Panc1 (cell line): ENCODE results near the gene TJP2. TPM values are rescaled to one million over a fixed set of nuclear protein-coding genes. Genes with fewer than 3 reads are reported as not detected.

Experiments used
- ATAC-seq: fragments of 200-7000 bp; cut with Tn5 transposase; 2 replicates; pipeline ENCODE4 v1.9.1; 2020; ENCODE audit warnings: mild to moderate bottlenecking, moderate library complexity
- BruUV-seq: library from RNA; stranded (reverse); fragments of 400-500 nt; replicated peaks from 2 replicates; lab custom pipeline; 2021; lab: Mats Ljungman, UMichigan
- CTCF ChIA-PET: fragments of 300-600 bp; sonication (Branson Sonifier 250); formaldehyde crosslinking; loops from one replicate; lab custom pipeline; 2022; ENCODE audit warnings: antibody characterized with exemption; lab: Charles Lee
- POLR2A ChIA-PET: fragments of 300-600 bp; sonication (Branson Sonifier 250); formaldehyde crosslinking; loops from one replicate; lab custom pipeline; 2022; ENCODE audit warnings: antibody characterized with exemption; lab: Charles Lee
- DNase-seq: peaks from one replicate; pipeline ENCODE4 v3.0.0-alpha.2; 2010; ENCODE audit warnings: low read depth, low spot score
- H3K27ac ChIP-seq: 2 replicates; pipeline ENCODE4 v1.5.1; 2011; ENCODE audit warnings: mild to moderate bottlenecking, low read length, inconsistent platforms
- H3K27me3 ChIP-seq: fragments of 200-500 bp; sonication (Bioruptor generic); 2 replicates; pipeline ENCODE4 v1.6.0; 2014; ENCODE audit warnings: low read length, inconsistent platforms; ENCODE audit not compliant: control insufficient read depth, insufficient read depth
- H3K36me3 ChIP-seq: fragments of 200-500 bp; sonication (Bioruptor generic); 2 replicates; pipeline ENCODE4 v1.5.1; 2014; ENCODE audit warnings: inconsistent platforms, mild to moderate bottlenecking, low read length, moderate library complexity; ENCODE audit not compliant: control insufficient read depth, insufficient read depth
- H3K4me1 ChIP-seq: 2 replicates; pipeline ENCODE4 v1.5.1; 2011; ENCODE audit warnings: inconsistent platforms, mild to moderate bottlenecking, low read length, moderate library complexity; ENCODE audit not compliant: control insufficient read depth, insufficient read depth
- H3K4me3 ChIP-seq, 2 experiments: 2 replicates each; pipeline ENCODE4 v1.5.1; 2011 to 2012; ENCODE audit warnings: low read depth in 2 of 2, low read length in 2 of 2, mild to moderate bottlenecking in 2 of 2, inconsistent platforms in 1 of 2, moderate library complexity in 1 of 2
- H3K9me3 ChIP-seq: fragments of 200-500 bp; sonication (Bioruptor generic); 2 replicates; pipeline ENCODE4 v1.5.1; 2014; ENCODE audit warnings: low read depth, mild to moderate bottlenecking, inconsistent platforms, low read length, moderate library complexity; ENCODE audit not compliant: control insufficient read depth, insufficient read depth
- CTCF ChIP-seq: fragments of 450-650 bp; IDR thresholded peaks from 2 replicates; pipeline ENCODE4 v1.5.1; 2017; ENCODE audit warnings: mild to moderate bottlenecking
- POLR2AphosphoS5 ChIP-seq: IDR thresholded peaks from 2 replicates; pipeline ENCODE4 v1.6.1; 2012; ENCODE audit warnings: mild to moderate bottlenecking, low read depth, low read length, moderate library complexity
- SIN3A ChIP-seq: IDR thresholded peaks from 2 replicates; pipeline ENCODE4 v1.6.1; 2012; ENCODE audit warnings: low read depth, mild to moderate bottlenecking, low read length, moderate library complexity, borderline replicate concordance; ENCODE audit not compliant: insufficient read depth
- TCF7L2 ChIP-seq: IDR thresholded peaks from 2 replicates; pipeline ENCODE4 v1.6.1; 2011; ENCODE audit warnings: mild to moderate bottlenecking, low read depth, low read length, inconsistent platforms
- in situ Hi-C: cut with HindIII; loops from 2 replicates; pipeline ENCODE4 v1.10.0; 2016; ENCODE audit warnings: low sequenced_read_pairs, low pct_unique_long_range_greater_than_20kb
- intact Hi-C: fragments of 100-400 bp; cut with micrococcal nuclease; formaldehyde crosslinking; loops from one replicate; pipeline ENCODE4 v1.10.0; 2022; ENCODE audit not compliant: unreplicated experiment
- total RNA-seq: library from RNA; stranded (reverse); gene quantifications from one replicate; pipeline ENCODE4 v1.2.1, GENCODE V29; 2021; ENCODE audit not compliant: unreplicated experiment
- TF ChIP-seq, protein P1 (sequence below), 2 experiments: IDR thresholded peaks; 2 replicates each; pipeline ENCODE4 v1.6.1; 2011 to 2012; ENCODE audit warnings: low read depth in 2 of 2, control low read depth in 1 of 2, low read length in 1 of 2, mild to moderate bottlenecking in 1 of 2, moderate library complexity in 1 of 2; ENCODE audit not compliant: insufficient read depth in 1 of 2

Gene TJP2
- total RNA-seq, 1 experiment from 2014 or later, result 40.2 TPM

- CTCF ChIA-PET, result no interaction called here
Measured at GRCh38 chr9:69246629-69247028, 72.6 kb downstream of the TJP2 start.

DNA sequence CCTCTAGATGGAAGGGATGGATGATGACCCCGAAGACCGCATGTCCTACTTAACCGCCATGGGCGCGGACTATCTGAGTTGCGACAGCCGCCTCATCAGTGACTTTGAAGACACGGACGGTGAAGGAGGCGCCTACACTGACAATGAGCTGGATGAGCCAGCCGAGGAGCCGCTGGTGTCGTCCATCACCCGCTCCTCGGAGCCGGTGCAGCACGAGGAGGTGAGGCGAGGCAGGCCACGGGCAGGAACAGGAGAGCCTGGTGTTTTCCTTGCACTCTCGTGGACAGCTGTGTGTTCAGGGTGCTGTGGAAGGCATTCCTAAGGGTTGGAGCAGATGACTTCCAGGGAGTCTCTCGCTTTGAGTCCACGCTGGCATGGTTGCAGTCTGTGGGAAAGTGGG lies 73.9 kb downstream of the TJP2 start:
- TF ChIP-seq POLR2AphosphoS5 (no peak), CTCF (no peak), SIN3A (no peak), TCF7L2 (no peak)
- TF ChIP-seq, protein P1, sequence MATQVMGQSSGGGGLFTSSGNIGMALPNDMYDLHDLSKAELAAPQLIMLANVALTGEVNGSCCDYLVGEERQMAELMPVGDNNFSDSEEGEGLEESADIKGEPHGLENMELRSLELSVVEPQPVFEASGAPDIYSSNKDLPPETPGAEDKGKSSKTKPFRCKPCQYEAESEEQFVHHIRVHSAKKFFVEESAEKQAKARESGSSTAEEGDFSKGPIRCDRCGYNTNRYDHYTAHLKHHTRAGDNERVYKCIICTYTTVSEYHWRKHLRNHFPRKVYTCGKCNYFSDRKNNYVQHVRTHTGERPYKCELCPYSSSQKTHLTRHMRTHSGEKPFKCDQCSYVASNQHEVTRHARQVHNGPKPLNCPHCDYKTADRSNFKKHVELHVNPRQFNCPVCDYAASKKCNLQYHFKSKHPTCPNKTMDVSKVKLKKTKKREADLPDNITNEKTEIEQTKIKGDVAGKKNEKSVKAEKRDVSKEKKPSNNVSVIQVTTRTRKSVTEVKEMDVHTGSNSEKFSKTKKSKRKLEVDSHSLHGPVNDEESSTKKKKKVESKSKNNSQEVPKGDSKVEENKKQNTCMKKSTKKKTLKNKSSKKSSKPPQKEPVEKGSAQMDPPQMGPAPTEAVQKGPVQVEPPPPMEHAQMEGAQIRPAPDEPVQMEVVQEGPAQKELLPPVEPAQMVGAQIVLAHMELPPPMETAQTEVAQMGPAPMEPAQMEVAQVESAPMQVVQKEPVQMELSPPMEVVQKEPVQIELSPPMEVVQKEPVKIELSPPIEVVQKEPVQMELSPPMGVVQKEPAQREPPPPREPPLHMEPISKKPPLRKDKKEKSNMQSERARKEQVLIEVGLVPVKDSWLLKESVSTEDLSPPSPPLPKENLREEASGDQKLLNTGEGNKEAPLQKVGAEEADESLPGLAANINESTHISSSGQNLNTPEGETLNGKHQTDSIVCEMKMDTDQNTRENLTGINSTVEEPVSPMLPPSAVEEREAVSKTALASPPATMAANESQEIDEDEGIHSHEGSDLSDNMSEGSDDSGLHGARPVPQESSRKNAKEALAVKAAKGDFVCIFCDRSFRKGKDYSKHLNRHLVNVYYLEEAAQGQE (IDR thresholded peaks at IDR 0.05; ENCODE audit: insufficient read depth in 1 of 2, low read depth in 2 of 2, low read length in 1 of 2), result no peak
- CTCF ChIA-PET, result no interaction called here
- Histone ChIP-seq H3K4me1 (no peaks in the 10 kb centered on the region), H3K27ac (no peak overlapping the region), H3K36me3 (no peaks in the 10 kb centered on the region; the same call in 1 of the 2 replicates), H3K4me3 (no peak overlapping the region), H3K9me3 (no peaks in the 10 kb centered on the region), H3K27me3 (no peaks in the 10 kb centered on the region)
- ATAC-seq, result no peak
- in situ Hi-C loops, result no loop called here
- intact Hi-C loops, result no loop called here
- POLR2A ChIA-PET, result no interaction called here
- no peak for DNase-seq
- BruUV-seq, result no TSS peak

More at GRCh38 chr9:69246629-69247028, 72.6 kb downstream of the TJP2 start:
- Histone ChIP-seq H3K4me3 (no peak overlapping the region), H3K27ac (no peak overlapping the region), H3K4me1 (no peaks in the 10 kb centered on the region), H3K27me3 (no peaks in the 10 kb centered on the region), H3K36me3 (no peaks in the 10 kb centered on the region; the same call in 1 of the 2 replicates), H3K9me3 (no peaks in the 10 kb centered on the region)
- intact Hi-C loops (no loop called here), in situ Hi-C loops (no loop called here)
- DNase-seq, result no peak
- POLR2A ChIA-PET, result no interaction called here
- ATAC-seq, result no peak
- TF ChIP-seq POLR2AphosphoS5 (no peak), CTCF (no peak), TCF7L2 (no peak)
- TF ChIP-seq, protein P1 (IDR thresholded peaks at IDR 0.05; ENCODE audit: insufficient read depth in 1 of 2, low read depth in 2 of 2, low read length in 1 of 2), result no peak
- BruUV-seq, result no TSS peak
